Kasumi-1 (cell line): ENCODE data around the gene NOL4.
"Not testable (repeated sequence)": the region's sequence is repeated elsewhere in the genome, so short reads cannot be mapped to it uniquely, and the experiment has no call there.

Source experiments
- DNase-seq, 2 experiments: peaks; one replicate each; lab custom pipeline; 2025; lab: John Stamatoyannopoulos, UW

NOL4 gene, protein sequence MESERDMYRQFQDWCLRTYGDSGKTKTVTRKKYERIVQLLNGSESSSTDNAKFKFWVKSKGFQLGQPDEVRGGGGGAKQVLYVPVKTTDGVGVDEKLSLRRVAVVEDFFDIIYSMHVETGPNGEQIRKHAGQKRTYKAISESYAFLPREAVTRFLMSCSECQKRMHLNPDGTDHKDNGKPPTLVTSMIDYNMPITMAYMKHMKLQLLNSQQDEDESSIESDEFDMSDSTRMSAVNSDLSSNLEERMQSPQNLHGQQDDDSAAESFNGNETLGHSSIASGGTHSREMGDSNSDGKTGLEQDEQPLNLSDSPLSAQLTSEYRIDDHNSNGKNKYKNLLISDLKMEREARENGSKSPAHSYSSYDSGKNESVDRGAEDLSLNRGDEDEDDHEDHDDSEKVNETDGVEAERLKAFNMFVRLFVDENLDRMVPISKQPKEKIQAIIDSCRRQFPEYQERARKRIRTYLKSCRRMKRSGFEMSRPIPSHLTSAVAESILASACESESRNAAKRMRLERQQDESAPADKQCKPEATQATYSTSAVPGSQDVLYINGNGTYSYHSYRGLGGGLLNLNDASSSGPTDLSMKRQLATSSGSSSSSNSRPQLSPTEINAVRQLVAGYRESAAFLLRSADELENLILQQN

GRCh38 chr18:34224423-34225217, at the start of gene NOL4:
Gene NOL4, minus strand, starts transcription at chr18:34224913. Its CDS starts 1,660 bp downstream, at chr18:34223253.
- DNase-seq, result no peak

GRCh38 chr18:34266029-34266428, 41.3 kb upstream of the NOL4 start:
- DNase-seq, result not testable (repeated sequence)

DNA sequence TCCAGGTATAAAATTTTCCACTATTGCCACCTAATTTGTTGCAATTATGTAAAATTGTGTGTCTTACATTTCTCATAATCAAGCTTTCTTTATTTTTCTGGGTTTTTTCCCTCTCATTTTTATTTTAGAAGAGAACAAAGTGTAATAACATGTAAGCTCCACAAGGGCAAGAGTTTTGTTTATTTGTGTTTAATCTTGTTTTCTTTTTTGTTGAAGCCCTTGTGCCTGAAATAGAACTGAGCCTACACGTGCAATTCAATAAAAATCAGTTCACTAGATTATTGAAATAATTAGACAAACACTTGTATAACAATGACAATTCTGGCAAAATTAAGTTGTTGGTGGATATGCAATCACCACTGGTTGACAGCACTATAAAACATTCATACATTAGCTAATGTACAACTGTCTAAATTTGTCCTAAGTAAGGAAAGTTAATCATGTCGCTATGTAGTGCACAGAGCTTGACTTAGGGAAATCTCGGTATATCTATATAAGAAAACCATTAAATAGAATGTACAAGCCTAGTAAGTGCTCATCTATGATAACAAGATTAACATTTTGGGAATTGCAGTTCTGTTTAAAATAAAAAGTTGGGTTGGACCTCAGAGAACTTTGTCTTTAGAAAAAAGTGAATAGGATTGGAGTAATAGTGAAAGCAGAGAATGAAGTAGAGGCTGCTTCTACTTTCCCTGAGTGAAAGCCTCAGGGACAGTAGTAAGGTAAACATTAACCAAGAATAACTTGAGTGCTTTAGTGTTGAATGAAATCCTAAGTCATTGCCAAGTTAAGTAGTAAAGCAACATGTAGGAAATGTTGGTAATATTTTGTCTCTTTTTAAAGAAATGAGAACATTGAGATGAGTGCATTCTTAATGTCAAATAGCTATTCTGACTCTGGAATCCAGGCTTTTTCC, 37.4 kb upstream of the NOL4 start:
- no peak for DNase-seq

GRCh38 chr18:34258176-34258575, 33.5 kb upstream of the NOL4 start:
- no peak for DNase-seq

- no peak for DNase-seq
Observed at GRCh38 chr18:34251919-34252318, 27.2 kb upstream of the NOL4 start.

- no peak for DNase-seq
Observed at GRCh38 chr18:34248727-34249126, 24.0 kb upstream of the NOL4 start.

- DNase-seq, result no peak
Observed at GRCh38 chr18:34242739-34243138, 18.0 kb upstream of the NOL4 start.

DNA sequence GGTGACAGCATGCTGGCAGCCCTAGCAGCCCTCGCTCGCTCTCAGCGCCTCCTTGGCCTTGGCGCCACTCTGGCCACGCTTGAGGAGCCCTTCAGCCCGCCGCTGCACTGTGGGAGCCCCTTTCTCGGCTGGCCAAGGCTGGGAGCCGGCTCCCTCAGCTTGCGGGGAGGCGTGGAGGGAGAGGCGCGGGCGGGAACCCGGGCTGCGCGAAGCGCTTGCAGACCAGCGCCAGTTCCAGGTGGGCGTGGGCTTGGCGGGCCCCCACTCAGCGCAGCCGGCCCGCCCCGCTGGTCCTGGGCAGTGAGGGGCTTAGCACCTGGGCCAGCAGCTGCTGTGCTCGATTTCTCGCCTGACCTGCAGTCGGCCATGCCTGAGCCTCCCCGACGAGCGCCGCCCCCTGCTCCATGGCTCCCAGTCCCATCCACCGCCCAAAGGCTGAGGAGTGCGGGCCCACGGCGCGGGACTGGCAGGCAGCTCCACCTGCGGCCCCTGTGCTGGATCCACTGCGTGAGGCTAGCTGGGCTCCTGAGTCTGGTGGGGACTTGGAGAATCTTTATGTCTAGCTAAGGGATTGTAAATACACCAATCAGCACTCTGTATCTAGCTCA, 9.2 kb upstream of the NOL4 start:
- DNase-seq, result not testable (repeated sequence)

DNA sequence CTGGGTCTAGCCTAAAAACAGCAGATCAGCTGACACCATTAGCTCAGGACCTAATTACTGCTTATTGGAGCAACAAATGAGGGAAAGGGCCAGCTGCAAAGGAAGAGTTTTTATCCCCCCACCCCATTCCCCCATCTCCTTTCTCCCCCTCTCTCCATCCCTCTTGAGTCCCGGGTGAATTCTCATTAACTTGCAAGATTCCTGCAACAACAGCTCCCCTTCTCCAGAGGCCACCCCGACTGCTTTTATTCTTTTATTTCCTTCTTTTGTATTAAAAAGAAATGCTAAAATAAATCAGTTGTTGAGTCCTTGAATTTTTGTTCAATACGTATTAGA, 473 bp upstream of the NOL4 start:
- no peak for DNase-seq

GRCh38 chr18:34223893-34224422, 755 bp downstream of the NOL4 start:
- no peak for DNase-seq

DNA sequence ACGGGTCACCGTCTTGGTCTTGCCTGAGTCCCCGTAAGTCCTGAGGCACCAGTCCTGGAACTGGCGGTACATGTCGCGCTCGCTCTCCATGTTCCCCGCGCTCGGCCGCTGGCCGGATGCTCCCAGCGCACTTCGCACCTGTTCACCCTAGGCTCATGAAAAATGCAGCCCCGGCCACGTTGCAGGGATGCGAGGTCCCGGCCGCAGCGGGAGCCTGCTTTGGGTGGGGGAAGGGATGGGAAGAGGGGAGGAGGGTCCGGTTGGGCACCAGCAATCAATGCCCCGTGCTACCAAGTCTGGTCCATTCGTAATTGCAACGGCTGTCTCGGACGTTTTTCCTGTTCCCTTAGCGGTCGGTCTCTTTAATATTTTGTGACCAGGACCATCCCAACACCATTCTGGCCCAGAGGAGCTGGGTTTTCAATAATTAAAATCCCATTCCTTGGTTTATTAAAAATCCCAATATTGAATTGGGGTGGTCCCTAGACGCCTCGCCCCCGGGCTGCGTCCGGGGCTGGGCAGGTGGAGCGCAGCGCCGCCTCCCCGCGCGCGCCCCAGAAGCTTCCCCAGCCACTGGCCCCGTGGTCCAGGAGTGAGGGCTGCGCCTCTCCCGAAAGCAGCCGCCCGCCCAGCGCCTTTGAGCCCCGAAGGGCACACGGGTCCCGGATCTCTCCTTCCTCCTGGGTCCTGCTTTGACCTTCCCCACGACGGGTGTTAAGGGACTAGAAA, 1.4 kb downstream of the NOL4 start:
- no peak for DNase-seq

DNA sequence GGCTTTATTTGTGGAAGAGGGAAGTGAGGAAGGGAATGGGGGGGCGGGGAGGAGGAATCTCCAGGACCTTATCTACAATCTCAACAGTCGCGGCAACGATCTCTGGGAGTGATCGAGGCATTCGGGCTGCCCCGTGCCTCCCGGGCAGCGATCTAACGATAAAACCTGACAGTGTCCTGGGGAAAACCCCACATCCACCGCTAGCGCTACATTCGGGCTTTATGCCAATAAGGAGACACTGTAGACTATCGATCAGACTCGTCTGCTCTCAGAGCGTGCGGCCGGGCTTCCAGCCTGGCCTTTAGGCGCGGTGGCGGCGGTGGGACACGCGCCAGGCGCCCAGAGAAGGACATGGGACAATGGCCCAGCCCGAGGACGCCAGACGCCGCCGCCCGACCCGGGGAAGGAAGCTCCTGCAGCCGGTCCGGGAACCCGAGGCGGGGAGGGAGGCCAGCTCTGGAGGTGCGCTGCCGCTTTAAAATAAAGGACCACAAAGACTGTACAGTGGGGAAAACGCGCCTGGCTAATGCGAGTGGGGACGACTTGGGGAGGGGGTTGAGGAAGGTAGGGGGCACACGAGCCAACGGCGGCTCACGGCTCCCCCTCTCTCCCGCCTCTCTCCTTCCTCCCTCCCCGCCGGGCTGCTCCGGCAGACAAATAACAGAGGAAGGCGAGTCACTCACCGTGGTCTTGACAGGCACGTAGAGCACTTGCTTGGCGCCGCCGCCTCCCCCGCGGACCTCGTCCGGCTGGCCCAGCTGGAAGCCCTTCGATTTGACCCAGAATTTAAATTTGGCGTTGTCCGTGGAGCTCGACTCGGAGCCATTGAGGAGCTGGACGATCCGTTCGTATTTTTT, 2.2 kb downstream of the NOL4 start:
- DNase-seq, result no peak

GRCh38 chr18:34221971-34222306, 2.8 kb downstream of the NOL4 start:
- DNase-seq, result no peak

GRCh38 chr18:34220081-34220815, 4.5 kb downstream of the NOL4 start:
- no peak for DNase-seq

- no peak for DNase-seq
Observed at GRCh38 chr18:34219651-34220050, 5.1 kb downstream of the NOL4 start.

DNA sequence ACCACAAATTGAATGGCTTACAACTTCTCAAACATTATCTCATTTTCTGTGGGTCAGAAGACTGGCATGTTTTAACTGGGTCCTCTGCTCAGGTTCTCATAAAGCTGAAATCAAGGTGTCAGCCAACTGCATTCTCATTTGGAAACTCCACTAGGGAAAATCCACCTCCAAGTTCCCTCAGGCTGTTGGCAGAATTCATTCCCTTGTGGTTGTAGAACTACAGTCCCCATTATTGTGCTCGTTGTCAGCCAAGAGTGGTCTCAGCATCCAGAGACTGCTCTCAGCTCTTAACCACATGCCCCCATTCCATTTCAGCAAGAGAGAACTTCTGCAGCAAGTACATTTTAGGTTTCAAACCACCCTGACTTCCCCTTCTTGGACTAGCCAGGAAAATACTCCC, 12.2 kb downstream of the NOL4 start:
- DNase-seq, result no peak

DNA sequence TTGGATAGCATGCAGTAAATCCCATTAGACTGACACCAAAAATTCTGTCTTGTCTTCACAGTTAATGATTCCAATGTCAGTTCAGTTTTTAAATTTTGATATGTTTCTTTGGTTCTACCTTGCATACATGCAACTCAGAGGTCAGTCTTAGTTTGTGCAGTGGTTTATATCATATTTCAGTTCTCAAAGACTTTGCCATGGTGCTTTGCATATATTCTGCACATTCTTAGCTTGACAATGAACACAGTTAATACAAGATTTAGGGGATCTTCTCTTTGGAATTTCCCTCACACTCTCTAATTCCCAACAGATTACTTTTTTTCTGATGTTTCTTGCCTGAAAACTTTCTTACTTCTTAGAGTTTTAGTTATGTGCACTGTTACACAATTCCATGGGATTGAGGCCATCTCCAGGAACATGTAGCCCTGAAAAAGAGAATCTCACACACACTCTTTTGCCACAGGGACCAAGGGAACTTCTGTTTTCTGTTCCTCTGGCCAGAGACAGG, 17.3 kb downstream of the NOL4 start:
- DNase-seq, result no peak

- no peak for DNase-seq
Observed at GRCh38 chr18:34203866-34204265, 20.8 kb downstream of the NOL4 start.

DNA sequence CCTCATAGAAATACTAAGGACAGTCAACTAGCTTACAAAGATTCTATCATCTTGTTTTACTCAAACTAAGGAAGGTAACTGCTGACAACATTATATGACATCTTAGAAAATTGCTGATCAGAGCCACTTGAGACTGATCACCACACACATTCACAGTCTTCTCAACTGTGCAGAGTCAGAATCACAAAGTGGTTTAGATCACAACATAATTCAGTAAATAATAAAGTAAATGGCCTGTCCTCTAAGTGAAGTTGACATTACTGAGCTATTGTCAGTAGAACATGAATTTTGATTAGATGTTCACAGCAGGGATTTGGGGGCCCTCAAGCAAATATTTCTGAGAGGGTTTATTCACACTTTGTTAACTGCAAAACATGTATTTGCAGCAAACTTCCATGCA, 28.5 kb downstream of the NOL4 start:
- no peak for DNase-seq
